Right cardiac atrium (tissue), 5 donors: ENCODE data around the gene GDI1. TPM values are rescaled to one million over a fixed set of nuclear protein-coding genes. Genes with fewer than 3 reads are reported as not detected.

Experiments used
- ATAC-seq, 2 donors: fragments of 200-7000 bp; cut with Tn5 transposase; one replicate each; pipeline versions ENCODE4 v1.8.0 to v1.9.1; 2020; ENCODE audit warnings: moderate library complexity in 2 of 2, mild to moderate bottlenecking in 1 of 2
- DNase-seq, 3 donors: peaks; one replicate each; pipeline ENCODE4 v3.0.0-alpha.2; 2020
- H3K27ac ChIP-seq: one replicate; pipeline ENCODE4 v1.5.1; 2013; ENCODE audit warnings: mild to moderate bottlenecking, low read length, control low read depth, moderate library complexity
- H3K27me3 ChIP-seq: one replicate; pipeline ENCODE4 v1.6.1; 2013; ENCODE audit not compliant: control insufficient read depth, insufficient read depth
- H3K4me1 ChIP-seq: one replicate; pipeline ENCODE4 v1.6.1; 2013; ENCODE audit warnings: low read length; ENCODE audit not compliant: control insufficient read depth, insufficient read depth
- H3K4me3 ChIP-seq: one replicate; pipeline ENCODE4 v1.5.1; 2013; ENCODE audit warnings: low read length, control low read depth
- H3K9me3 ChIP-seq: one replicate; pipeline ENCODE4 v1.6.1; 2013; ENCODE audit warnings: low read length; ENCODE audit not compliant: control insufficient read depth
- WGBS: extraction: QIAGEN DNeasy Blood & Tissue Kit; methylation state at CpG from one replicate; pipeline ENCODE4 v1.1.7; 2013; 5-methylcytosine and 5-hydroxymethylcytosine counted together
- intact Hi-C, 4 donors: fragments of 100-400 bp; cut with DNase I; formaldehyde crosslinking; loops; one replicate each; pipeline versions ENCODE4 v1.11.0 to v1.14.0; 2022 to 2023
- polyA plus RNA-seq: library from polyadenylated mRNA; stranded (reverse); fragments of 200-250 nt; gene quantifications from one replicate; pipeline ENCODE4 v1.2.3, GENCODE V29; 2013
- total RNA-seq, 4 donors: library from RNA; stranded (reverse); fragmentation: NEBNext Ultra II Directional; extraction: Animal tissue kit (Norgen Biotek cat#: 25700); gene quantifications; one replicate each; pipeline ENCODE4 v1.2.1, GENCODE V29; 2021
- donor health status: healthy with polysubstance abuse.
- donor health status: DM: no; HTN: yes; CAD: no.
- donor health status: DM: no; HTN: no; CAD: no.
- donor health status: DM: no; HTN: yes; CAD: no; lungs with severe emphysema.
- donor health status: DM: yes; HTN: yes; CAD: no.

The GDI1 gene
- total and polyA plus RNA-seq, 5 donors: 82.7 to 102 (median 97.6) TPM

- intact Hi-C loops: no loop called here
- Histone ChIP-seq H3K27me3 (no peaks in the 10 kb centered on the region), H3K9me3 (no peaks in the 10 kb centered on the region), H3K27ac (peak overlapping the region; percentile 15), H3K4me1 (peaks cover 4% of the 10 kb centered on the region), H3K4me3 (no peak overlapping the region)
- WGBS: 67% methylated on average over 16 of the region's 16 CpGs
- DNase-seq (peak; percentile 13 to 35 (median 22)), ATAC-seq (no peak)
Observed at GRCh38 chrX:154484255-154485149, 47.5 kb downstream of the GDI1 start.

DNA sequence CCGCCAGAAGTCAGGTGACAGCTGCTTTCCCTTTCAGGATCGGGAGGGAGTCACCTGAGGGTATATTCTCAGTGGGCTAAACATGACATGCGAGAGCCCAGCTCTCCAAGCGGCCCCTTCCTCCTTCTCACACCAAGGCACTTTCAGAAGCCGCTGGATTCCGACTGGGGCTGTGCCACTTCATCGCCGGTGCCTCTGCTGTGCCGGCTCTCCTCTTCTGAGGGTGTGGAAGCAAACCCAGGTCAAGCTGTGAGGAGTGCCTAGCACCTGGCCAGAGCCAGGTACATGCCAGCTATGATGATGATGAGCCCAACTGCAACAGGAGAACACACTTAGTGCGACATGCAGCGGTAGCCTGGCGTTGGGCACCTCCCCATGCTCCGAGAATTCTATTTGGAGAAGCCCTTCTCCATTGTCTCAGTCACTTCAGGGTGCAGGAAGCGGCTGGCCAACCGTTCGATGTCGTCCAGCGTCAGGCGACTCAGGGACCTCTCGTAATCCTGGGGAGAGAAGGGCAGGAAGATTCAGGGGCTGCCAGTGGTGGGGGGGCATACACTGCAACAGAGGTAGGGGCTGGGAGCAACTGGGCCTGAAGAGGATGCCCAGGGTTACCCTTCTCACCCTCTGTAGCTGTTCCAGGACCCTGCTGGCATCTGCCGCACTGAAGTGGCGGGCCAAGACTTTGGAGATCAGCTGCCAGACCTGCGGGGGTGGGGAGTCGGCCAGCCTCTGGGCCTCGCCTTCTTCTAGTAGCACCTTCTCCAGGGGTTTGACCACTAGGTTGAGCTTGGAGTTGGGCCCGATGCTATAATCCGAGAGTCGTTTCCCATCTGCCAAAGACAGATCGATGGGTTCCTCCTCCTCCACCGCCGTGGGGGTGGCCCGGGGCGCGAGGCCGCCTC, 48.4 kb downstream of the GDI1 start:
- Histone ChIP-seq H3K27ac (peak overlapping the region; percentile 87), H3K4me3 (peak overlapping the region; percentile 92), H3K9me3 (no peaks in the 10 kb centered on the region), H3K4me1 (peaks cover 6% of the 10 kb centered on the region), H3K27me3 (no peaks in the 10 kb centered on the region)
- intact Hi-C loops: no loop called here
- peak in 2 of 3 donors; percentile 31 to 52 for DNase-seq
- no peak for ATAC-seq
- WGBS: 35% methylated on average over 35 of the region's 35 CpGs

DNA sequence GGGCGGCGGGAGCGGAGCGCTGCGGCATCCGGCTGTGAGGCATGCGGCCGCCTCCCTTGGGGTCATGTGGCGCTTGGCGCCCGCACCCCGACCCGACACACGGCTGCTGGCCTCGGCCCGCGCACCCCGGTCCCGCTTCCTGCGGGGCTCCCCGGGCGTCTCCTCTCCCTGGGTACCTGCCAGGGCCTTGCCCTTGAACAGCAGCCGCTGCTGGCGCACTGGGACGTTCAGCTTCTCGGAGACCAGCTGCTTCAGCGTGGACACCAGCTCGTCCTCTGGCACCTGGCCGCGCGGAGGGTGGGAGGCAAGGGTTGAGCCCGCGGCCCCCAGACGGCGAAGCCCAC, 49.1 kb downstream of the GDI1 start:
- DNase-seq: peak; percentile 52 to 83 (median 69)
- H3K4me1 ChIP-seq: peaks cover 6% of the 10 kb centered on the region

DNA sequence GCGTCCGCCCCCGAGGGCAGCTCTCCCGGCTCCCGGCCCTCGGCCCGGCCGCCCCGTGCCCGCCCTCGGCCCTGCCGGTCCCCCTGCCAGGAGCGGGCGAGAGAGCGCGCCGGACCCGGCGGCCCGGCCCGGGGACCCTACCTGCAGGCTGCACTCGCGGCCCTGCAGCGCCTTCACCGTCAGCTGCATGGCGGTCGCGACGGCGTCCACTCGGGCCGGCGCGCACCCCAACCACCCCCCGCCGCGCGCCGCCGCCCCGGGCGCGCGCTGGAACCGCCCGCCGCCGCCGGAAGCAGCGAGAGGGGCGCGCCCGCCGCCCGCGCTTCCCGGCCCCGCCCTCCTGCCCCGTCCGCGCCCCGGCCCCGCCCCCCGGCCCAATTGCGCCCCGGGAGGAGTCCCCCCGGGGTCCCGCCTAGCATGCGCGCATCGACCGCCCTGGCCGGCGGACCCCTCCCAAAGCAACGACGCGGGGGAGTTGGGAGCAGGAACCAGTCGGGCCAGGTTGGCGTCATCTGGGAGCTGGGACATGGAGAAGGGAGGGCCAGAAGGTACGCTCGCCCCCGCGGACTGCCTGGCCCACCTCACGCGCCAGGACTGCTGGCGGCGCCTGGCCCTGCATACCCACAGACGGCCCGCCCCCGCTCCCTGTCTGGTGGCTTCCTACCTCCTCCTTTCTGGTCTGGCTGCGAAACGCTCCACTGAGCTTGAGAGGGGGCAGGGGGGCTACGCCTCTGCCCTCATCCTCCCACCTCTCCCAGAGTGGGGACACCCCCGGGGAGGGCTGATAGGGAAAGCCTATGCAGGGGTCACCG, 49.6 kb downstream of the GDI1 start, which contains the start of gene UBL4A:
TSS of gene UBL4A (minus strand) at position 220 of the 812 bp plus-strand sequence. CDS start at position 189, 31 bp downstream.
- intact Hi-C loops: no loop called here
- peaks cover 6% of the 10 kb centered on the region for H3K4me1 ChIP-seq

More for the DNA sequence above, 49.1 kb downstream of the GDI1 start:
- WGBS: under 1% methylated on average over 35 of the region's 35 CpGs
- intact Hi-C loops: no loop called here
- H3K27ac ChIP-seq: peak overlapping the region; percentile 87
- H3K4me3 ChIP-seq: peak overlapping the region; percentile 92
- ATAC-seq: no peak
- H3K27me3 ChIP-seq: no peaks in the 10 kb centered on the region
- no peaks in the 10 kb centered on the region for H3K9me3 ChIP-seq

GRCh38 chrX:154487518-154488290, 50.8 kb downstream of the GDI1 start:
- H3K27me3 ChIP-seq: no peaks in the 10 kb centered on the region
- DNase-seq (peak in 1 of 3 donors; percentile 56), ATAC-seq (no peak)
- intact Hi-C loops: no loop called here
- H3K4me1 ChIP-seq: peaks cover 6% of the 10 kb centered on the region
- H3K27ac ChIP-seq: no peak overlapping the region
- H3K9me3 ChIP-seq: no peaks in the 10 kb centered on the region
- H3K4me3 ChIP-seq: no peak overlapping the region
- 92% methylated on average over 28 of the region's 28 CpGs for WGBS

More for the DNA sequence above, 49.6 kb downstream of the GDI1 start, which contains the start of gene UBL4A:
- H3K27ac ChIP-seq: peak within 1 kb of the TSS; percentile 89
- WGBS: under 1% methylated on average over 77 of the region's 95 CpGs
- peak; percentile 40 to 43 for ATAC-seq
- H3K9me3 ChIP-seq: no peaks in the 10 kb centered on the region
- H3K4me3 ChIP-seq: peak within 1 kb of the TSS; percentile 92
- peak; percentile 71 to 89 (median 86) for DNase-seq
- H3K27me3 ChIP-seq: no peaks in the 10 kb centered on the region

DNA sequence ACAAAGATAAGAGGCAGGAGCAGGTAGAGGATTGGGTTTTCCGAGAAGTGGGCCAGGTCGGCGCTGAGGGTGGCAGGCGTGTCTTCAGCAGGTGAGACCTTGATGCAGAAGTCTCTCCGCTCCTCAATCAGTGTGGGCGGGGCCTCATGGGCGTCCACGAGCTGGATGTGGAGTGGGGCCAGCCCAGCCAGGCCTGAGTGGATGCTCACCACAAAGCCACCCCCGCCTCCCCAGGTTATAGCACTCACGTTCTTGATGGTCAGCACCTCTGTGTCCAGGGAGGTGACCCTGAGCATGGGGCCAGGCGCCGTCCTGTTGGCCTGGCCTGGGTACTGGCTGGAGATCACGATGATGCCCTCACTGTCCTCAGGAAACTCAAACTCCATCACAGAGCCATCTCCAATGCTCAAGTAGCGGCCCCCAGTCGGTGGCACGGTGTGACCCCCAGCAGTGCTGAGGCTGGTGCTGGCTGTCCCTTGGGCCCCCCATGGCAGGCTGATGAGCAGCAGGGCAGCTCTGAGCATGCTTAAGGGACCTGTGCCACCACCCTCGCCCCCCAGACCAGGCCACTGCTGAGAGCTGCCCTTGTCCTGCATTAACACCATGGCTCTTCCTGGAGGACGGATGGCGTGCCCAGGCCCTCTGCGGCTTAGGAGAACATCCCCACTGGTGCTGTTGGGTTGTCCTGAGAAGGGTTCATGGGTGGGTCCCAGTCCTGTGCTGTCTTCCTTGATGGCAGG, 51.6 kb downstream of the GDI1 start:
- no peaks in the 10 kb centered on the region for H3K9me3 ChIP-seq
- 89% methylated on average over 20 of the region's 20 CpGs for WGBS
- intact Hi-C loops: no loop called here

GRCh38 chrX:154489182-154489581, 52.2 kb downstream of the GDI1 start:
- 79% methylated on average over 4 of the region's 4 CpGs for WGBS

More for the DNA sequence above, 51.6 kb downstream of the GDI1 start:
- no peaks in the 10 kb centered on the region for H3K27me3 ChIP-seq
- no peak overlapping the region for H3K4me3 ChIP-seq
- no peak for ATAC-seq
- no peak overlapping the region for H3K27ac ChIP-seq
- peak in 1 of 3 donors; percentile 60 for DNase-seq
- H3K4me1 ChIP-seq: peaks cover 6% of the 10 kb centered on the region

GRCh38 chrX:154490021-154490413, 53.1 kb downstream of the GDI1 start:
- Histone ChIP-seq H3K4me1 (peaks cover 6% of the 10 kb centered on the region), H3K27ac (peak overlapping the region; percentile 66), H3K9me3 (no peaks in the 10 kb centered on the region), H3K27me3 (no peaks in the 10 kb centered on the region), H3K4me3 (peak overlapping the region; percentile 81)
- intact Hi-C loops: no loop called here
- 0% methylated on average over 19 of the region's 19 CpGs for WGBS
- DNase-seq (peak in 2 of 3 donors; percentile 33 to 69), ATAC-seq (peak; percentile 2 to 7)

More at GRCh38 chrX:154489182-154489581, 52.2 kb downstream of the GDI1 start:
- Histone ChIP-seq H3K27ac (no peak overlapping the region), H3K4me1 (peaks cover 6% of the 10 kb centered on the region), H3K4me3 (no peak overlapping the region), H3K27me3 (no peaks in the 10 kb centered on the region), H3K9me3 (no peaks in the 10 kb centered on the region)
- no peak for ATAC-seq
- peak in 1 of 3 donors; percentile 39 for DNase-seq
- intact Hi-C loops: no loop called here

DNA sequence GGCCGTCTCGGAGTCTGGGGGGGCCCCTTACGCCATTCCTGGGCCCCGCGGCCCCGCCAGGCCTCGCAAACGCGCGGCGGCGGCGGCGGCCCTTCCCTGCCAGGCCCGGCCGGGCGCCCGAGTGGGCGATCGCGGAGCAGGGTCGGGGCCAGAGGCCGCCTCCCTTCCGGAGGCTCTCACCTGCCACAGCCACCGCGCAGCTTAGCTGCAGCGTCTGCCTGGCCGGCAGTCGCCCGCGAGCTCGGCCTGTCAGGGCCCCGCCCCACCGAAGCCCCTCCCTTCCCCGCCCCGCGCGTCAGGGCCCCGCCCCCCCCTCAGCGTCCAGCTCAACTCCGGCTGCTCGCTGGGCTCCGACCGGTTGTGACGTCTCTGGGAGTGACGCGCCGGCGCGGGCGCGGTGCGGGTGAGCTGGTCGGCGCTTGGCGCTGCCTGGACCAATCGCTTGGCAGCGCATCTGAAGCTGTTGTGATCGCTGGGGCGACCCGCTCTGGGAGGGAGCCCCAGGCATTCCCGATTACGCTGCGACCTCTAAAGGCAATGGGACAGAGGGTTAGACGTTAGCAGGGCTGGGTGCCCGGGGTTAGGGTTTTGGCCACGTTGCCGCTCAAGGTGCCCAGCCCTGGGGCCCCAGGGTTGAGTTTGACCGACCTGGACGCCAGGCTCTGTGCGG, 53.6 kb downstream of the GDI1 start, which contains the start of gene SLC10A3:
TSS of gene SLC10A3 (minus strand) at position 216 of the 670 bp plus-strand sequence. CDS start 1,689 bp downstream, outside the sequence.
- intact Hi-C loops: no loop called here
- Histone ChIP-seq H3K27me3 (no peaks in the 10 kb centered on the region), H3K4me1 (peaks cover 6% of the 10 kb centered on the region), H3K9me3 (no peaks in the 10 kb centered on the region), H3K4me3 (peak within 1 kb of the TSS; percentile 81), H3K27ac (peak within 1 kb of the TSS; percentile 83)
- WGBS: 1% methylated on average over 65 of the region's 71 CpGs
- ATAC-seq (peak; percentile 91 to 95), DNase-seq (peak; percentile 94 to 97 (median 96))
